HepG2 (cell line): ENCODE measurements around the gene RPUSD4. TPM values are rescaled to one million over a fixed set of nuclear protein-coding genes. Genes with fewer than 3 reads are reported as not detected.
A peak's percentile ranks its signal among the peaks of the same experiment; 100 is the strongest.

ENCODE experiments used
- AKAP8 ChIP-seq: sonication (generic); formaldehyde crosslinking; IDR thresholded peaks from 2 replicates; pipeline ENCODE4 v1.5.1; 2020; ENCODE audit warnings: mild to moderate bottlenecking, missing genetic modification reagents
- ARHGAP35 ChIP-seq: sonication (generic); formaldehyde crosslinking; IDR thresholded peaks from 2 replicates; pipeline ENCODE4 v1.9.0; 2022; ENCODE audit warnings: mild to moderate bottlenecking, inconsistent platforms, moderate library complexity, missing genetic modification reagents, borderline replicate concordance
- GATAD2A ChIP-seq: IDR thresholded peaks from 2 replicates; pipeline ENCODE4 v1.6.1; 2016
- LCORL ChIP-seq, 2 experiments: fragments of 450-650 bp in 1 of 2; sonication (generic) in 1 of 2; formaldehyde crosslinking in 1 of 2; IDR thresholded peaks; 2 replicates each; pipeline versions ENCODE4 v1.5.0 to v1.6.1; 2017 to 2020; ENCODE audit warnings: antibody characterized with exemption in 1 of 2, missing genetic modification reagents in 1 of 2
- MAFG ChIP-seq: sonication (generic); formaldehyde crosslinking; IDR thresholded peaks from 2 replicates; pipeline ENCODE4 v1.5.1; 2020; ENCODE audit warnings: mild to moderate bottlenecking, missing genetic modification reagents
- MEIS2 ChIP-seq: sonication (generic); formaldehyde crosslinking; IDR thresholded peaks from 2 replicates; pipeline ENCODE4 v1.9.0; 2021; ENCODE audit warnings: mild to moderate bottlenecking, missing genetic modification reagents
- MLLT10 ChIP-seq: sonication (generic); formaldehyde crosslinking; IDR thresholded peaks from 2 replicates; pipeline ENCODE4 v1.4.0; 2020; ENCODE audit warnings: missing genetic modification reagents
- NRL ChIP-seq: sonication (generic); formaldehyde crosslinking; IDR thresholded peaks from 2 replicates; pipeline ENCODE4 v1.5.0; 2020; ENCODE audit warnings: missing genetic modification reagents, mild to moderate bottlenecking, moderate library complexity, borderline replicate concordance
- TGIF2 ChIP-seq: IDR thresholded peaks from 2 replicates; pipeline ENCODE4 v1.6.1; 2016; ENCODE audit warnings: control low read depth, missing compliant biosample characterization
- TOE1 ChIP-seq: sonication (generic); formaldehyde crosslinking; IDR thresholded peaks from 2 replicates; pipeline ENCODE4 v1.4.0; 2020; ENCODE audit warnings: mild to moderate bottlenecking, missing genetic modification reagents
- ZNF879 ChIP-seq: sonication (generic); formaldehyde crosslinking; IDR thresholded peaks from 2 replicates; pipeline ENCODE4 v1.8.1; 2023; ENCODE audit warnings: missing genetic modification reagents
- polyA plus RNA-seq, 8 experiments: library from polyadenylated mRNA; depleted of rRNA in 3 of 8; stranded (reverse) in 7 of 8; unstranded in 1 of 8; fragments of >200 nt; fragmentation: Illumina TruSeq in 4 of 8; extraction: Trizol in 4 of 8; gene quantifications; 2 replicates each; pipeline versions ENCODE4 v1.2.1 to v1.2.3, GENCODE V29; 2011 to 2016; ENCODE audit warnings: low read depth in 4 of 8, missing spikeins in 1 of 8, mixed read lengths in 1 of 8; ENCODE audit not compliant: insufficient read depth in 1 of 8
- total RNA-seq, 5 experiments: library from RNA; depleted of rRNA; stranded (reverse); fragments of >200 nt; fragmentation: Illumina TruSeq; extraction: Trizol; gene quantifications; 2 replicates each; pipeline ENCODE4 v1.2.3, GENCODE V29; 2016; ENCODE audit warnings: low read depth in 1 of 5
- TF ChIP-seq, protein P1 (sequence below): sonication (generic); formaldehyde crosslinking; conservative IDR thresholded peaks from 2 replicates; pipeline ENCODE4 v1.4.0; 2020; ENCODE audit warnings: mild to moderate bottlenecking, missing genetic modification reagents, moderate library complexity
- TF ChIP-seq, protein P2 (sequence below): sonication (generic); formaldehyde crosslinking; IDR thresholded peaks from 2 replicates; pipeline ENCODE4 v1.4.0; 2020; ENCODE audit warnings: mild to moderate bottlenecking, missing genetic modification reagents

Gene RPUSD4
- total and polyA plus RNA-seq, 2 of the 13 experiments (the other 11 are each of a cell fraction or from before 2014, with no cell fraction given), result 45.0 to 52.9 TPM

DNA sequence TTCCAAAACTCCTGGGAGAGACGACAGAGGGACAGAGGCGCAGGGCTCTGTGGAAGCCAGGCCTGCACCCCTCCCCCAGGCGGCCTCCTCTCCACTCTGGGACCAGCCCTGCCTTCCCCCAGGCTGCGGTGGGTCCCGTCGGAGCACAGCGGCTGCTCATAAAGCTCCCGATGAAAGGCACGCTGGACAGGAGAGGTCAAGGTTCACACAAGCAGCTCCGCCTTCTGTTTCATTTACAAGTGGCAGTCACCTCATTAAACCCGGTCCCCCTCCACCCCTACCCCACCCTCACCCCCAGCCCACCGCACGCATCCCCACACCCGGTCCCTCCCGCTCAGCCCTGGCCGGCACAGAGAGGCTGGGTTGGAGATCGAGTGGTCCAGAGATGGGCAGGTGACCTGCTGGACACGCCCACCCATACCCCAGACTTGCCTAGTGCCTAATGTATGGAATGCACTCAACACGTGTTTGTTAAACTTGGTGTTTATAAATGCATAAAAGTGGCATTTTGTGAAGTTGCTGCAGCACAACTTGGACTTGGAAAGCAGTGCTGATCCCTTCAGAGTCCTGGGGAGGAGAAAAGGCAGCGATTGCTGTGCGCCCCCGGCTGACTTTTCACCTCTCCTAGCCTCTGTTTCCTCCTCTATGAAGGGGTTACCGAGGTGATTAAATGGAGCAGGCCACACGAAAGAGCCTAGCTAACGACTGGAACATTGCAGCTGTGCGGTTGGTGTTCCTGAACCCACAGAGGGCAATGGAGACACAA is 26.0 kb downstream of the RPUSD4 start (continued):
- TF ChIP-seq, protein P1, sequence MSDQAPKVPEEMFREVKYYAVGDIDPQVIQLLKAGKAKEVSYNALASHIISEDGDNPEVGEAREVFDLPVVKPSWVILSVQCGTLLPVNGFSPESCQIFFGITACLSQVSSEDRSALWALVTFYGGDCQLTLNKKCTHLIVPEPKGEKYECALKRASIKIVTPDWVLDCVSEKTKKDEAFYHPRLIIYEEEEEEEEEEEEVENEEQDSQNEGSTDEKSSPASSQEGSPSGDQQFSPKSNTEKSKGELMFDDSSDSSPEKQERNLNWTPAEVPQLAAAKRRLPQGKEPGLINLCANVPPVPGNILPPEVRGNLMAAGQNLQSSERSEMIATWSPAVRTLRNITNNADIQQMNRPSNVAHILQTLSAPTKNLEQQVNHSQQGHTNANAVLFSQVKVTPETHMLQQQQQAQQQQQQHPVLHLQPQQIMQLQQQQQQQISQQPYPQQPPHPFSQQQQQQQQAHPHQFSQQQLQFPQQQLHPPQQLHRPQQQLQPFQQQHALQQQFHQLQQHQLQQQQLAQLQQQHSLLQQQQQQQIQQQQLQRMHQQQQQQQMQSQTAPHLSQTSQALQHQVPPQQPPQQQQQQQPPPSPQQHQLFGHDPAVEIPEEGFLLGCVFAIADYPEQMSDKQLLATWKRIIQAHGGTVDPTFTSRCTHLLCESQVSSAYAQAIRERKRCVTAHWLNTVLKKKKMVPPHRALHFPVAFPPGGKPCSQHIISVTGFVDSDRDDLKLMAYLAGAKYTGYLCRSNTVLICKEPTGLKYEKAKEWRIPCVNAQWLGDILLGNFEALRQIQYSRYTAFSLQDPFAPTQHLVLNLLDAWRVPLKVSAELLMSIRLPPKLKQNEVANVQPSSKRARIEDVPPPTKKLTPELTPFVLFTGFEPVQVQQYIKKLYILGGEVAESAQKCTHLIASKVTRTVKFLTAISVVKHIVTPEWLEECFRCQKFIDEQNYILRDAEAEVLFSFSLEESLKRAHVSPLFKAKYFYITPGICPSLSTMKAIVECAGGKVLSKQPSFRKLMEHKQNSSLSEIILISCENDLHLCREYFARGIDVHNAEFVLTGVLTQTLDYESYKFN, result peak; percentile 68
- TF ChIP-seq TOE1 (CRISPR knock-in tag), result no peak
- TF ChIP-seq NRL (CRISPR knock-in tag), result no peak
- TF ChIP-seq, protein P2, sequence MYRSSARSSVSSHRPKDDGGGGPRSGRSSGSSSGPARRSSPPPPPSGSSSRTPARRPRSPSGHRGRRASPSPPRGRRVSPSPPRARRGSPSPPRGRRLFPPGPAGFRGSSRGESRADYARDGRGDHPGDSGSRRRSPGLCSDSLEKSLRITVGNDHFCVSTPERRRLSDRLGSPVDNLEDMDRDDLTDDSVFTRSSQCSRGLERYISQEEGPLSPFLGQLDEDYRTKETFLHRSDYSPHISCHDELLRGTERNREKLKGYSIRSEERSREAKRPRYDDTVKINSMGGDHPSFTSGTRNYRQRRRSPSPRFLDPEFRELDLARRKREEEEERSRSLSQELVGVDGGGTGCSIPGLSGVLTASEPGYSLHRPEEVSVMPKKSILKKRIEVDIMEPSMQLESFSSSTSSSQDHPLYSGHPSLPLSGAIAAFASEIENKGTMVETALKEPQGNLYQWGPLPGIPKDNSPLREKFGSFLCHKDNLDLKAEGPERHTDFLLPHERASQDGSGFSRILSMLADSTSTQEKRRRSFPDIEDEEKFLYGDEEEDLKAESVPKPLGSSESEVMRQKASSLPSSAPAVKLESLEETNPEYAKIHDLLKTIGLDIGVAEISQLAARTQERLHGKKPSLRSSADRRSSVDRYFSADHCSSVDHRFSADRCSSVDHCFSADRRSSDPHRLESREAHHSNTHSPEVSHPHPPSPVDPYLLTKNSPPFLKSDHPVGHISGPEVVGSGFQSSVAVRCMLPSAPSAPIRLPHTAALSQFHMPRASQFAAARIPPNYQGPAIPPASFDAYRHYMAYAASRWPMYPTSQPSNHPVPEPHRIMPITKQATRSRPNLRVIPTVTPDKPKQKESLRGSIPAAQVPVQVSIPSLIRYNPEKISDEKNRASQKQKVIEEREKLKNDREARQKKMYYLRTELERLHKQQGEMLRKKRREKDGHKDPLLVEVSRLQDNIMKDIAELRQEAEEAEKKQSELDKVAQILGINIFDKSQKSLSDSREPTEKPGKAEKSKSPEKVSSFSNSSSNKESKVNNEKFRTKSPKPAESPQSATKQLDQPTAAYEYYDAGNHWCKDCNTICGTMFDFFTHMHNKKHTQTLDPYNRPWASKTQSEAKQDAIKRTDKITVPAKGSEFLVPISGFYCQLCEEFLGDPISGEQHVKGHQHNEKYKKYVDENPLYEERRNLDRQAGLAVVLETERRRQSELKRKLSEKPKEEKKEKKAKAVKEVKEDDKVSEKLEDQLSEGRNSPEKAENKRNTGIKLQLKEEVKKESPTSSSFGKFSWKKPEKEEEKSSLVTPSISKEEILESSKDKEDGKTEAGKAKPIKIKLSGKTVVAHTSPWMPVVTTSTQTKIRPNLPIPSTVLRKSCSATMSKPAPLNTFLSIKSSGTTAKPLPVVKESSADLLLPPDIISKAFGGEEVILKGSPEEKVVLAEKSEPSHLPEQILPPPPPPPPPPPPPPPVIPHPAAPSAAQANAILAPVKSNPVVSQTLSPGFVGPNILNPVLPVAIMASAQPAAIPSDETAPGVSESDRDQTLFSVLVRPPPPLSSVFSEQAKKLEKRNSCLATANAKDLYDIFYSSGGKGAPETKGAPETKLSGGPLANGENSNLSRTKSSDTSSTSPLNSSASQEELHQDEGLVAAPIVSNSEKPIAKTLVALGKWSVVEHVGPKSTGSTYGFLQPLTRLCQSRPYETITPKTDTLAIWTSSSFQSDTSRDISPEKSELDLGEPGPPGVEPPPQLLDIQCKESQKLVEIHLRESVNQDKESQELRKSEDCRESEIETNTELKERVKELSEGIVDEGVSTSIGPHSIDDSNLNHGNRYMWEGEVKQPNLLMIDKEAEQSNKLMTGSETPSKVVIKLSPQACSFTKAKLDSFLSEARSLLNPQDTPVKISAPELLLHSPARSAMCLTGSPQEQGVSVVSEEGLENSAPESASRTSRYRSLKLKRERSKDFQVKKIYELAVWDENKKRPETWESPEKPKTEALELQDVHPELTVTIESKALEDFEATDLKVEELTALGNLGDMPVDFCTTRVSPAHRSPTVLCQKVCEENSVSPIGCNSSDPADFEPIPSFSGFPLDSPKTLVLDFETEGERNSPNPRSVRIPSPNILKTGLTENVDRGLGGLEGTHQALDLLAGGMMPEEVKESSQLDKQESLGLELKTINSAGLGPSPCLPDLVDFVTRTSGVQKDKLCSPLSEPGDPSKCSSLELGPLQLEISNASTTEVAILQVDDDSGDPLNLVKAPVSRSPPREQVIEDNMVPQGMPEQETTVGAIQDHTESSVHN (CRISPR knock-in tag), result no peak
- no peak for TF ChIP-seq MAFG
- no peak for TF ChIP-seq ZNF879 (CRISPR knock-in tag)
- TF ChIP-seq GATAD2A, result 0 out of 2 replicates have a peak, but pooled peaks have one; percentile 20
- TF ChIP-seq TGIF2 (CRISPR knock-in tag), result peak; percentile 46; the same call in 1 of the 2 replicates
- 0 out of 2 replicates have a peak, but pooled peaks have one; percentile 10 for TF ChIP-seq MEIS2 (CRISPR knock-in tag)
- no peak for TF ChIP-seq ARHGAP35 (CRISPR knock-in tag)
- no peak for TF ChIP-seq MLLT10 (CRISPR knock-in tag)
- TF ChIP-seq AKAP8 (CRISPR knock-in tag), result 0 out of 2 replicates have a peak, but pooled peaks have one; percentile 34
- no peak for TF ChIP-seq LCORL (IDR thresholded peaks at IDR 0.05)
- TF ChIP-seq LCORL (CRISPR knock-in tag; IDR thresholded peaks at IDR 0.05), result peak; percentile 81
